Measurements from ENCODE around the gene AP2B1.

DNA sequence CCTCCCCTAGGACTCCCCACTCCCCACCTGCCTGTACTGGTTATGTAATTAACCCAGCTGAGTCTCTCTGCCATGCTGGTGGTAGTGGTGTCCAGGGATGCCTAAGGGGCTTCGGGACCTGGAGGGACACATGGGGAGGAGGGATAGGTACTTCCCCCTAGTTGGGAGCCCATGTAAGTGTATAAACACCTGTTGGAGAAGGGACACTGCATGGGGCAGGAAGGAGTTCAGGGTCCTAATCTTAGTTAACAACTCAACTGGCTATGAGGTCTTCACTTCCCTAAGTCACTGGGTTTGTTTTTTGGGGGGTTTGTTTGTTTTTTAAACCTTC, 145.6 kb downstream of the AP2B1 start:
- TF ChIP-seq, protein P1, sequence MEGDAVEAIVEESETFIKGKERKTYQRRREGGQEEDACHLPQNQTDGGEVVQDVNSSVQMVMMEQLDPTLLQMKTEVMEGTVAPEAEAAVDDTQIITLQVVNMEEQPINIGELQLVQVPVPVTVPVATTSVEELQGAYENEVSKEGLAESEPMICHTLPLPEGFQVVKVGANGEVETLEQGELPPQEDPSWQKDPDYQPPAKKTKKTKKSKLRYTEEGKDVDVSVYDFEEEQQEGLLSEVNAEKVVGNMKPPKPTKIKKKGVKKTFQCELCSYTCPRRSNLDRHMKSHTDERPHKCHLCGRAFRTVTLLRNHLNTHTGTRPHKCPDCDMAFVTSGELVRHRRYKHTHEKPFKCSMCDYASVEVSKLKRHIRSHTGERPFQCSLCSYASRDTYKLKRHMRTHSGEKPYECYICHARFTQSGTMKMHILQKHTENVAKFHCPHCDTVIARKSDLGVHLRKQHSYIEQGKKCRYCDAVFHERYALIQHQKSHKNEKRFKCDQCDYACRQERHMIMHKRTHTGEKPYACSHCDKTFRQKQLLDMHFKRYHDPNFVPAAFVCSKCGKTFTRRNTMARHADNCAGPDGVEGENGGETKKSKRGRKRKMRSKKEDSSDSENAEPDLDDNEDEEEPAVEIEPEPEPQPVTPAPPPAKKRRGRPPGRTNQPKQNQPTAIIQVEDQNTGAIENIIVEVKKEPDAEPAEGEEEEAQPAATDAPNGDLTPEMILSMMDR (IDR thresholded peaks at IDR 0.05) = no peak
- no peak for TF ChIP-seq POLR2A (IDR thresholded peaks at IDR 0.05)
